HG03378 (cell line): Measurements from ENCODE around the gene IAPP.
"Not testable (repeated sequence)": the region's sequence is repeated elsewhere in the genome, so short reads cannot be mapped to it uniquely, and the experiment has no call there.

Experiments used
- ATAC-seq: cut with Tn5 transposase; IDR thresholded peaks from one replicate; pipeline ENCODE4 v1.9.1; 2021; ENCODE audit warnings: mild to moderate bottlenecking, moderate library complexity; ENCODE audit not compliant: unreplicated experiment

IAPP gene

GRCh38 chr12:21370845-21371449, 1.8 kb upstream of the IAPP start:
- ATAC-seq: no peak

DNA sequence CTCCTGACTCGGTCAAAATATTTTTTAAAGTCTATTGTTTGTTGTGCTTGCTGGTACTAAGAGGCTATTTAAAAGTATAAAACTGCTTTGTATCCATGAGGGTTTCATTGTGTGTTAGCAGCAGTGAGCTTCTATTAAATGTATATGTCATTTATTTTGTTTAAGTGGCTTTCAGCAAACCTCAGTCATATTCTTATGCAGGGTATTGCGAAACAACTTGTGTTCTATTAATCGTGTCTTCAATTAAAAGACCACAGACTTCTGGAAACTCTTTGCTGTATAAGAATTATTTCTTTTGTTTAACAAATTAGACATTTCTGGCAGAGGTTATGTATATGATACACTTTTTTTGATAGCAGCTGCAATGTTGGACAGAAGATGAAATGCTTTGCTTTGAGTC, 6.5 kb downstream of the IAPP start:
- ATAC-seq: no peak

GRCh38 chr12:21381320-21381719, 8.6 kb downstream of the IAPP start:
- ATAC-seq: not testable (repeated sequence)

GRCh38 chr12:21384261-21384660, 11.6 kb downstream of the IAPP start:
- ATAC-seq: no peak

DNA sequence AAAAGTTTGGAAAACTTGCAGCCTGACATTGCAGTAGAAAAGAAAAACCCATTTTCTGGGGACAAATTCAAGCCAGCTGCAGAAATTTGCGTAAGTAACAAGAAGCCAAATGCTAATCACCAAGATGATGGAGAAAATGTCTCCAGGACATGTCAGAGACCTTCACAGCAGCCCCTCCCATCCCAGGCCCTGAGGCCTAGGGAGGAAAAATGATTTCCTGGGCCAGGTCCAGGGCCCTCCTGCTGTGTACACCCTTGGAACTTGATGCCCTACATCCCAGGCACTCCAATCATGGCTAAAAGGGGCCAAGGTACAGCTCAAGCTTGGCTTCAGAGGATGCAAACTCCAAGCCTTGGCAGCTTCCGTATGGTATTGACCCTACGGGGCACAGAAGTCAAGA, 14.5 kb downstream of the IAPP start:
- no peak for ATAC-seq

DNA sequence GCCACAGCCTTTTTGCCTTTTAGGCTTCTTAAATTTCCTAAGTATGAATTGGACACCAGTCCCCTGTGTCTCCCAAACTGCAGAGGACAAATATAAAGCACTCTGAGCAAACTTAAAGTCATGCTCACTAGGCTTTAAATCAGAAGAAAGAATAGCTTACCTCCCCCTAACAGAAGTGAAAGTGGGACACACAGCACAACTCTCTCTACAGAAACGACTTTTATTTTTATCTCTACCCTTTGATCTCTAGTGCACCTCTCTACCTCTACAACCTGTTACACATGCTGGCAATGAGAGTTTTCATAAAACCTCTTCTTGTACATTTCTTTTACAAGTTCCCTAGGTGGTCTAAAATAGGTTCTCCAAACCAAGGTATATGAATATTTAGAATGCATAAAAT, 19.7 kb downstream of the IAPP start:
- ATAC-seq: no peak

DNA sequence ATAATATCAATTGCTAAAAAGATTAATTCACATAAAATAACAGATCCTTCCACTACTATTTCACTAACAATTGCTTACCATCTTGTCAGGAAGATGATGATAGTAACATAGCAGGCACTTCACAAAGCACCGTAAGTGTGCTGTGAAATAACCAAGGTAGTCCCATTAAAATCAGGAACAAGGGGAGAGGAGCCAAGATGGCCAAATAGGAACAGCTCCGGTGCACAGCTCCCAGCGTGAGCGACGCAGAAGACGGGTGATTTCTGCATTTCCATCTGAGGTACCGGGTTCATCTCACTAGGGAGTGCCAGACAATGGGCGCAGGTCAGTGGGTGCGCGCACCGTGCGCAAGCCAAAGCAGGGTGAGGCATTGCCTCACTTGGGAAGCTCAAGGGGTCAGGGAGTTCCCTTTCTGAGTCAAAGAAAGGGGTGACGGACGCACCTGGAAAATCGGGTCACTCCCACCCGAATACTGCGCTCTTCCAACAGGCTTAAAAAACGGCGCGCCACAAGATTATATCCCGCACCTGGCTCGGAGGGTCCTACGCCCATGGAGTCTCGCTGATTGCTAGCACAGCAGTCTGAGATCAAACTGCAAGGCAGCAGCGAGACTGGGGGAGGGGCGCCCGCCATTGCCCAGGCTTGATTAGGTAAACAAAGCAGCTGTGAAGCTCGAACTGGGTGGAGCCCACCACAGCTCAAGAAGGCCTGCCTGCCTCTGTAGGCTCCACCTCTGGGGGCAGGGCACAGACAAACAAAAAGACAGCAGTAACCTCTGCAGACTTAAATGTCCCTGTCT, 22.3 kb downstream of the IAPP start:
- not testable (repeated sequence) for ATAC-seq

DNA sequence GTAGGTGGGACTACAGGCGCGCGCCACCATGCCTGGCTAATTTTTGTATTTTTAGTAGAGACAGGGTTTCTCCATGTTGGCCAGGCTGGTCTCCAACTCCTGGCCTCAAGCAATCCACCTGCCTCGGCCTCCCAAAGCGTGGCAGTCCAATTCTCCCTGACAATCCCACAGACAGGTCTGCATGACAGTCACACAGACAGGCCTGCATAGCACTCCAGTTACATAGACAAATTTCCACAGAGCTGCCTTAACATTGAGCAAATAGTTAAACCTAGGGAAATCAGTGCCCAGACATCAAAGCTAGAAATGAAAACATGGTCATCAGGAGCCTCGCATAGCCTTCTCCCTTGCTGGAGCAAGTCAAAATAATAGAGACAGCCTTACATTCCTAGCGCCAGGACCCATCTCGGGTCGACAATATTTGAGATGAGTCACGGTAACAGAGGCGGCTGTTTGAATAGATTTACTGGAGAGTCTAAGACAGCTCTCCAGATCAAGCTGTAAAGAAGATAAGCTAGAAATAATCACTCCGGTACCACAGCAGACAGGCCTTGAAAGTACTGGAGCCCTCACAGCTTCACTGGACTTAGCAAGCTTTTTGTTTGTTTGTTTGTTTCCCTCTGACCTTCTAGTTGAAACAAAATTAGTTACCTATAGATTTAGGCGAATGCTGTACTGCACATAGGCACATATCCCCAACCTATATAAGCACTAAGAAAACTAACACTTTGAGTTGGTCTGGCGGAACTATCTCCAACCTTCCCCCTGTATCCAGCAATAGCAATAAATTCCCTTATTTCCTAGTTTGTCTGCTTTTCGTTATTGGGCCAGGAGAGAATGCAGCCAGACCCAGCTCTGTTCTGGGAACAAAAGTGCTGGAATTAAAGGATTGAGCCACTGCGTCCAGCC, 40.9 kb downstream of the IAPP start:
- no peak for ATAC-seq

- no peak for ATAC-seq
These were observed 43.9 kb downstream of the IAPP start for GRCh38 chr12:21416511-21417121.

GRCh38 chr12:21418398-21418797, 45.7 kb downstream of the IAPP start:
- ATAC-seq: not testable (repeated sequence)

DNA sequence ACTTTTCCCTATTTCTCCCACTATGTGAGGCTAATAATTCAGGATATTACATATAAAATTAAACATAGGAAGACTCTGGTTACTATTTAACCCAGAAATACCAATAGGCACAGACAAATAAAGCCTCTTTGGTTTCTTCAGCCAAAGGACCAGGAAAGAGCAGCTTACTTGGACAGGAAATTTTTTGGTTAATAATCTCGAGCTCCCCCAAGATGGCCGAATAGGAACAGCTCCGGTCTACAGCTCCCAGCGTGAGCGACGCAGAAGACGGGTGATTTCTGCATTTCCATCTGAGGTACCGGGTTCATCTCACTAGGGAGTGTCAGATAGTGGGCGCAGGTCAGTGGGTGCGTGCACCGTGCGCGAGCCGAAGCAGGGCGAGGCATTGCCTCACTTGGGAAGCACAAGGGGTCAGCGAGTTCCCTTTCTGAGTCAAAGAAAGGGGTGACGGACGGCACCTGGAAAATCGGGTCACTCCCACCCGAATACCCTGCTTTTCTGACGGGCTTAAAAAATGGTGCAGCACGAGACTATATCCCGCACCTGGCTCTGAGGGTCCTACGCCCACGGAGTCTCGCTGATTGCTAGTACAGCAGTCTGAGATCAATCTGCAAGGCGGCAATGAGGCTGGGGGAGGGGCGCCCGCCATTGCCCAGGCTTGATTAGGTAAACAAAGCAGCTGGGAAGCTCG, 46.5 kb downstream of the IAPP start:
- not testable (repeated sequence) for ATAC-seq

DNA sequence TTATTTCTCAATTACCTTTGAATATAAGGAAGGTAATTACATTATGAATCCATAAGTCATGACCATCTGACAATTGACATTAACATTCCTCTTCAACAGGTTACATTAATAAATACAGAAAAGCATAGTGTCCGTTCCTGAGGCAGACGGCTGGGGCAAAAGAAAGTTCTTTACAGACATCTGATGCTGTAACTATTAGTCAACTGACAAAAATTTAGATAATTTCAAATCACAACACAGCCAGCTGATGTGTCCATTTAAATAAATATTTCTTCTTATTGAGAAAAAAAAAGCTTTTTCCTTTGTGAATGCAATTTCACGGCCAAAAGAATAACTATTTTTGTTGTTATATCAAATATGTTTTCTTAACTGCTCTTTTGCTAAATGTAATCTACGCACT, 55.5 kb downstream of the IAPP start:
- ATAC-seq: no peak
